CD4-positive, alpha-beta T cell treated with Interleukin-15 for 1 hour (primary cell): ENCODE results near the gene DNAJB8.

Source experiments
- DNase-seq: peaks from one replicate; pipeline ENCODE4 v3.0.0-alpha.2; 2020

DNAJB8 gene

DNA sequence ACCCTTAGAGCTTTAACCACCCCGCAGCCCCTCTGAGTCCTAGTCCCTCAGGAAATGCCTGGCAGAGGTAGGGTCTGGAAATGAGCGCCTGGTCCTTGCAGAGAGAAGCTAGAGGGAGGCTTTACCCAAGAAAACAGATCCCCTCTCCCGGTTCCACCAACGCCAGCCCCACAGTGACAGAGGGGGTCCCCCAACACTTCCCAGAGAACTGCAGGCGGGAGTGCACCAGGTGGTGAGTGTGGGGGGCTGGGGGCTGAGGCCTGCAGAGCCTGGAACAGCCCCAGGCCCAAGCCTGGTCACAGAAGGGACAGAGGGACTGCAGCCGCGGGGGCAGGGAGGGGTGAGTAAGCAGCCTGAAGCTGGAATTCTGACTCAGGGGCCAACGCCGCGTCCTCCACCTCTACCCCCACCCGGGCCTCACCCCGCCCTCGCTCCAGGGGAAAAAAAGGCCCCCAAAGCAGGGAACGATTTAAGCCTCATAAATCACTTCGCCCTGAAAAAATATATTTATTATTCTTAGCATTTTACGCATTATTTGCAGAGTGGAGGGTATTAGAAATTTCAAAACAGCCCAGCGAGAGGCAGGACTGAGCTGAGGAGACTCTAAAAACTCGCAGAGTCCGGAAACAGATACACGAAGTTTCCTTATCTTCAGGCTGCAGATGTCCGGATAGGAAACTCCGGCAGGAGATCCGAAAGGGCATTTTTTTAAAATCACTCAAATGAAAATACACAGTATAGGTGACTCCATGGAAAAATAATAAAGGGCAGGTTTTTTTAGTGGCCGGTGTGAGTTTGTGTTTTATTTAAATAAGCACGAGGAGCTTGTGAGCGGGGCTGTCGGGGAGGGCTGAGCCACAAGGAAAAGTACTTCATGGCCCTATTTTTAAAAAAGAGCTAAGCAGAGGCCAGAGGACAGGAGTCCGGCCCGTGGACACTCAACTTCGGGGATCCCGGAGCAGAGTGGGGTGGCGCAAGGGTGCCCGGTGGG lies 16.3 kb upstream of the DNAJB8 start:
- DNase-seq: no peak

DNA sequence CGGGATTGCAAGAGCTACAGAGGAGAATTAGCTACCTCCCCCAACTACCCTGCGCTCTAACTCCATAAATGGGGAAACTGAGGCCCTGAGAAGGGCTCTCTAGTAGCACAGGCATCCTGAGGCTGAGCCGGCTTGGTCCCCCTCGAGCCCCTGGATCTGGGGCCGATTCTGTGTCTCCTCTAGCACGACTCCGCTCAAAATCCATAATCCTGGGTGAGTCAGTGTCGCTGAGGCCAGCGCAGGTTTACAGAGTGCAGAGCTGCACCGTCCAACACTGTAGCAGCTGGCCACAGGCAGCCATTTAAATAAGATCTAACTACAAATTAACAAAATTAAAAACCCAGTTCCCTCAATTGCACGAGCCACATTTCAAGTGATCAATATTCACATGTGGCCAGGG lies 15.5 kb upstream of the DNAJB8 start:
- DNase-seq: no peak

DNA sequence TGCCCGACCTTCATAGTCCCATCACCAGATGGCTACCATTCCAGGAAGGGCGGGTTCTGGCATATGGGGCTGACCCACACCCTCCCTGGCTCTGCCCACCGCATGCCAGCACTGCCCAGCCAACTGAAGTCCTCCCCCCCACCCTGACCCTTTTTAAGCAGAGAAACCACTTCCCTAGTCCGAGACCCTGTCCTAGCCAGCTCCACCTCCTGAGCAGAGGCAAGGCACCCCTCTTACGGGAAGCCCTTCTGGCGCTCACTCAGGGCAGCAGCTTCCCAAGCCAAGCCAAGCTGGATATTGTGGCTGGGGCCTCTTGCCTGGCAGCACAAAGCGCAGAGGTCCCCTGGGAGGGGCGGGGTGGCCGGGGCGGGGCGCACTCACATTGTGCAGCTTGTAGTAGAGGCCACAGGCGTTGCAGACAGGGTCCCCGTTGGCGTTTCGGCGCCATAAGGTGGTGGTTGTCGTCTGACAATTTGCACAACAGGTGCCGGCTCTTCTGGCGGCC lies 14.8 kb upstream of the DNAJB8 start:
- no peak for DNase-seq

DNA sequence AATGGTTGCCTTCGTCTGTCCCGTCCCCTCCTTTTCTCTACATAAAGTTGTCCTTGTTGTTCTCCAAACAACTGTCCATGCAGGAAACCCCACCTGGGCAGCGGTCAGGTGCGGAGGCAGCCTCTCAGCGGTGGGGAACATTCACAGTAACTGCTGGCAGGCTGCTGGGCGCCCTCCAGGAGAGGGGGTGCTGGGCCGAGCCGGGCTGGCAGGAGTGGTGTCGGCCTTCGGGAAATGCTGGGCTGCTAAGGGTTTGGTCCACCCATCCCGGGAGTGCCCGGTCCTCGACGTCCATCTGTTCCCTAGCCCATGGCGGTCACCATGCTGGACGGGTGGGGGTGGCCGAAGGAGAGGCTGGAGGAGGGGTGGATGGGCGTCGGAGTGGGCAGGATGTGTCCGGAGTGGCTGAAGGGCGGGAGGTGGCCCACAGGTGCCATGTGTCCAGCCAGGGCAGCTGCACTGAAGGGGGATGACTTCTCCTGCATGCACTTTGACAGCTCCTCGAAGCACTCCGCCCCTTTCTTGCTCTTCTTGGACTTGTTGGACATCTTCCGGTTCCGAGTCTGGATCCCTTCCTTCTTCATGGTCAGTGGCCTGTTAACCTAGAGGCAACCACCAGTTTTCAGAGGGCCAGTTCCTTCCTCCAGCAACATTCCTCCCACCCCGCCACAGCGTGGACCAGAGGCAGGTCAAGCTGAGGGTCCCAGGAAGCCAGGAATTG lies 14.2 kb upstream of the DNAJB8 start:
- DNase-seq: no peak

DNA sequence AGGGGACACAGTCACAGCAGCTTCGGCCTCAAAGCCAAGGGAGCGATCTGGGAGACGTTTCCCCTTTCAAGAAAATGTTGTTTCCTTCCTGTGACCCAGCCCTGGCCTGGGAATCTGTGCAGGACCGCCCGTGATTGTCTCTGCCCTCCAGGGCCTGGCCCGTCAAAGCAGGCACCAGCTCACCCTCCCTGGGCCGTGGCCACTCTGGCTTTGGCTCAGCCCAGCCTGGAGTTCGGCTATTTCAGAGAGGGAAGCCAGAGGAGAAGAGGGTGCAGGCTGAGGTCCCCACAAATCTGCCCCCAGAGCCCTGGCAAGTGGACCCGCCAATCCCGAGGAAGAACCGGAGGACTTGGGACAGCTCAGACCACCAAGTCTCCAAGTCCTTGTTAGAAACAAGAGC lies 13.6 kb upstream of the DNAJB8 start:
- no peak for DNase-seq

DNA sequence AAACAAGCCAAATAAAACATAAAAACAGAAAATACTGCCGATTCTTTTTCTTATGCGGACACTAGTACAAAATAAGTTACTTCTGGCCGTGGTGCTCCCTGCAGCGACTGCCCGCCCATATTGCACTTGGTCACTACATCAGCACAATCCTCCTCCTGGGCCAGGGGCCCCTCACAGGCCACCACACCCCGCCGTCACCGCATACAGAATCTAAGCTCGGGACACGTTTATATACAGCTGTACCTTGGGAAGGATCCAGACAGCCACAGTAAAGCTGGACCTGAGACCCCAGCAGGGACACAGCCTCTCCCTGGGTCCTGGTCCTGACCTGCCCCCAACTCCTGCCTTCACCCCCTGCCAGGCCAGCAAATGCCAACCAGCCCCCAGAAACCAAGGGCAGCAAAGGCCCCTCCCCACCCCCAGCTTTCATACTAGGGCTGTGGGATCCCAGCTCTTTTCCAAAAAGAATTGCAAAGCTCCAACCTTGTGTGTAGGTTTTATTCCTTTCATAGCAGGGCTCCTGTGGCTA lies 12.9 kb upstream of the DNAJB8 start:
- DNase-seq: no peak

DNA sequence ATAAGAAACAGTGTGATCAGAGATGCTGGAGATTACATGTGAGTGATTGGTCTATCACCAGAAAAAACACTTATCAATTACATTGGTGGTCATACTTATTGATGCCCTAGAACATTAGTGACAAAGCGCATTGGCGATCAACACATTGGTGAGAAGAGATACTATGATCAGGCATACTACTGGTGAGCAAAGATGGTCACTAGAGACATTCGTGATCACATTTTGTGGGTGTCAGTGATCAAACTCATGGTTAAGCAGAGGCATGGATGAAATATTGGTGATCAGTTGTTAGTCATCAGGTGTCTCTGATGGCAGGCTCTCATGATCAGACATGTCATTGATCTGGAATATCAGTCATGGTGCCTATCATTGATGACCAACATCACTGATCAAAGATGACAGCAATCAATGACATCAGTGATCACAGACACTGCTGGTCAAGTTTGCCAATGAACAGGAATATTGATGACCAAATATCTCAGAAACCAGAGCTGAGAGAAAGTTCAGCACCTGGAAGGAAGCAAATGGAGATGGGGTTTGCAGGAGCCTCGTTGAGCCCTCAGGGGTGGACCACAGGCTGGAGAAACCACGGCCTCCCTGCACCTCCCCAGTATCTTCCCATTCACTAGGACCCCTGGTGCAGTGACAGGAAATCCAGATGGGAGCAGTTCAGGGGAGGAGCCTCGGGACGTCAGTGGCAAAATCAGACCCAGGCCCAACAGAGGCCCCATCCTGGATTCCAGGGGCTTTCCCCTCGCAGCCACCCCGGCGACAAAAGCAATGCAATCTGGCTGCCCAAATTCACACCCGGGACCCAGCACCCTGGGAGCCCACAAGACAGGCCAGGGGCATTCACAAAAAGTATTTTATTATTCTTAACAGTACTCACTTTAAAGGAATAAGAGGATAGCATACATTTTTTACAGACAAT lies 12.2 kb upstream of the DNAJB8 start:
- no peak for DNase-seq

DNA sequence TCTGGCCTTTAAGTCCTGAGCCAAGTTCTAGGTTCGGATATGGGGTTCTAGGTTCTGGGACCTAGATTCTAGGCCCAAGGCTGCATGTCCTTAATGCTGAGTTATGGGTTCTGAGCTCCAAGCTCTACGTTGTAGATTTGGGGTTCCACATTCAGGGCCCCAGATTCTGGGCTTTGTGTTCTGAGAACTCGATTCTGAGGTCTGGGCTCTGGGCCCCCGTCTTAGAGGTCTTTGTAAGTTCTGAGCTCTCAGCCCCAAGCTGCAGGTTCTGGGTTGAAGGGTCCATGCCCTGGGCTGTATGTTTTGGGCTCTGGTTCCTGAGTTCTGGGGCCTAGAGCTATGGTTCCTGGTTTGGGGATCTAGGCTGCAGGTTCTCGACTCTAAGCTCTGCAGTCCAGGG lies 10.0 kb upstream of the DNAJB8 start:
- no peak for DNase-seq

DNA sequence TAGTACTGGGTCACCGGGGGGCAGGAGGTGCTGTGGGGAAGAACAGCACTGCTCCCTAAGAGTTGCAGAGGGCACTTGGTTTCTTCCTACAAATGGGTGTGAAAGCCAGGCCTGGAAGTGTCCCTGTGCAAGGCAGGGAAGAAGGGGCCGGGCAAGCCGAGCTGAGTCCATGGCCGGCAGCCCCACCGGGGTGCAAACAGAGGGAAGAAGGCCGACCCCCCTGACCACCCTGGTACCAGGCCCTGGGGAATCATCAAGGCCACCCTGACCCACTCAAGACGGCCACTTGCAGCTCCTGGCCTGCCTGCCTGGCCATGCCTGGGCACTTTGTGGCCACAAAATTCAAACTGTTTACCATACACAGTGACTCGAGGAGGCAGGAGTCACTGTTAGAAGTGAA lies 8.7 kb upstream of the DNAJB8 start:
- DNase-seq: no peak

DNA sequence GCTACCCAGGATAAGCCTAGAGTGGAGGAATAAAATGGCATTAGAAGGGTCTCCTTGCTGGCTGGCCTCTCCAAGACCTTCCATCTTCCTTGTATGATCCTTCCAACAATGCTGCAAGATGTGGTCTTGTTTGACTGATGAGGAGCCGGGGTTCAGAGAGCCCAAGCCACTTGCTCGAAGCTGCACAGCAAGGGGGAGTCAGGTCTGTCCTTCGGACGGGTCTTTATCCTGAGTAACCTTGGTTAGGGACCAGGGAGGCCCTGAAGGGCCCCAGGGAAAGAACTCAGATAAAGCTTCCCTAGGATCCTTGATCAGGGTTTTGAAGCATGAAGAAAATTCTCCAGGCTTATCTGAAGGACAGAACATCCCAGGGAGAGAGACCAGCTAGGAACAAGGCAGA lies 7.0 kb upstream of the DNAJB8 start:
- DNase-seq: no peak

DNA sequence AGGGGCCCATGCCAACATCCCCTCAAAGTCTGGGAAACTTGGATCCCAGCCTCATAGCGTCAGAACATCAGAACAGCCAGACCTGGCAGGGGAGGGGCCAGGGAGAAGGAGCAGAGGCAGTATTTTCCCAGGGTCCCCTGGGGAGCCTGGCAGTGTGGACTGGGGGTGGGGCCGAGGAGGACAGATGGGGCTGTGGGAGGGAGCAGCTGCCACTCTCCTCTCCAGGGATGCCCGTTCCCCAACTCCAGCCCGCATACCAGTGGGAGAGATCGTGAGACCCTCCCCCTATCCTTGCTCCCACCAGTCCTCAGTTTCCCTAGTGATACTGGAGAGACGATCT lies 6.5 kb upstream of the DNAJB8 start:
- DNase-seq: no peak

DNA sequence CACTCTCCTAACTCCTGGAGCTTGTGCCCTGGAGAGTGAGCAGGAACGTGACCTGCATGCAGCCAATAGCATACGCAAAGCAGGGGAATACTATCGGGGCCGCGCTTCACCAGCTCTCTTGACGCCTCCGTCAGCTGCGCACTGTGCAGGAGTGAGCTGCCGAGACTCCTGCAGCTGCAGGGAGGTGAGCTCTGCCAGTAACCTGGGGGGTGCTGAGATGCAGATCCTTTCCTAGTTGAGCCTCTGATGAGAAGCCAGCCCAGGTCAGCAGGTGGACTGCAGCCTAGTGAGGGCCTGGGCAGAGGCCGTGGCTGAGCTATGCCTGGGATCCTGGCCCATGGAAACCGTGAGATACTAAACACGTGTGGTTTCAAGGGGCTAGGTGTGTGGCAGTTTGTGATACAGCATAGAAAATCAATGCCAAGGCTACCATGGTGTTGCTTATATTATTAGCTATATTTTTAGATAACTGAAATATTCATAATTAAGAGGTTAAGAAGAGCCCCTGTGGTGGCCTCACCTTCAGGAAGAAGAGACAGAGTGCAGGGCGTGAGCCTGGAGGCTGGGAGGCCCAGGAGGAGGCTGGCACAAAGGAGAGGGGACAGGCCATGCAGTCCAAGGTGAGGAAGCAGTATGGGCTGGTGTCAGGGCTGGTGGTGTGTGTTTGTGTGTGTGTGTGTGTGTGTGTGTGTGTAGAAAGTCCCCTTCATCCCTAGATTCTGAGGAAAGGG lies 5.9 kb upstream of the DNAJB8 start:
- no peak for DNase-seq

DNA sequence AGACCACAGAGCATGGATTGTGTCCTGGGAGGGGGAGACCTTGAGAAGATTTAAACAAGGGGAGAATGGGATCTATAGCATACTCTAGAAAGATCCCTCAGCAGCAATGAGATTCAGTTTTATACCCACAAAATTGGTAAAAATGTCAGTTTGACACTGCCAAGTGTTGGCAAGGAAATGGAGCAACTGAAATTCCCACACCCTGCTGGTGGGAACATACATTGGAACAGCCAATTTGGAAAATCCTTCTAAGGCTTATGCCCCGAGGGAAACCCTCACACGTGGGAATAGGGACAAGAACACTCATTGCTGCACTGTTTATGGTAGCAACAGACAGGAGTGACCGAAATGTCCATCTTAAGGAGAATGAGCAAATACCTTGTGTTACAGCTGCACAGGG lies 5.0 kb upstream of the DNAJB8 start:
- no peak for DNase-seq

DNA sequence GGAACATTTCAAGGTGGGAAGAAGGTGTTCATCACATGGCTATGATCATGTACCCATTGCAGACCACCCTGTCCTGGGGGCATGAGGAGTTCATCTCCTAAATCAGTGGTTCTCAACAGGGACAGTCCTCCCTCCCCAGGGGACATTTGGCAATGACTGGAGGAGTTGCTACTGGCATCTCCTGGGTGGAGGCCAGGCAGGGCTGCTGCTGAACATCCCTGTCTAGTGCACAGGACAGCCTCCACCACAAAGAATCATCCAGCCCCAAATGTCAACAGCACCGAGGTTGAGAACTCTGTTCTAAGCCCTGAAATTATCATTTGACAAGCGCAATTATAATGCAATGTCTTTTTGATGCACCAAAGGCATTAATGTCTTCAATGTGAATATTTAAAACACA lies 4.4 kb upstream of the DNAJB8 start:
- DNase-seq: no peak

DNA sequence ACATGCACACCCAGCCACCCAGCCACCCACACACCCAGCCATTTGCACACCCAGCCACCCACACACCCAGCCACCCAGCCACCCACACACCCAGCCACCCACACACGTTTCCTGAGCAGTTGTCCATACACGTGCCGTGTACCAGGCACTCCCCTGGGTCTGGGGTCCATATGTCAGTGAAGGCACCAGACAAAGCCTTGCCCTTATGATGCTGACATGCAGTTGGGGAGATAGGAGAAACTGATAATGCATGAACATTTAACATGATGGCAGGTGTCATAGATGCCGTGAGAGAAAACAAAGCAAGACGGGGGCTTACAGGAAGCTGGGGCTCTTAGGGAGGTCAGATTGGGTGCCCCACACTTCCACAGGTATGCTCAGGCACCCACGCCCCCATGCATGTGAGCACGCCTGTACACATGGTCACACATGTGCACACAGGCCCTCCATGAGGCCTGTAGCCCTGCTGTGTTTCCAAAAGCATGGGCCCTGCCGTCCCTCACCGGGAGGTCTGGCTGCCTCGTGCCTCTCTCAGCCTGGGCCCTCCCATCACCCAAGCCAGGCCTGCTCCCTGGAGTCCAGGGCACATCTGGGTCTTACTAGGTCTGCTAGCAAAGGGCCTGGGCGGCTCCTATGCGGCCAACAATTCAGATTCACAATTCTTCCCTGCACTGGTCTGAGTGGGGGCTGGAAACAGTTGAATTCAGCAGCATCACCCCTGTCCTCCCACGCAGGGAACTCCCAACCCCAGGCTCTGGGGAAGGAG lies 3.6 kb upstream of the DNAJB8 start:
- DNase-seq: no peak

DNA sequence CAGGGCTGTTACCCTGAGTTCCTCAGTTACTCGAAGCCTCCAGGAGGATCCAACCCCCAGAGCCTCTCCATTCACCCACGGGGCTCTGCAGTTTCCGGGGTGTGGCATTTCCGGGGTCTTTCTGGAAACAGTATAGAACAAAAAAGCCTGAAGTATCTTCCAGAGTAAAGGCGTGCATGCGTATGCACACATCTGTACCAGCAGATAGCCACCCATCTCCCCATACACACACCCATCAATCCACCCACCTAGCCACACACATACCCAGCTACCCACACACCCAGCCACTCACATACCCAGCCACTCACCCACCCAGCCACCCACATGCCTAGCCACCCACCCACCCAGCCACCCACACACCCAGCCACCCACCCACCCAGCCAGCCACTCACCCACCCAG lies 2.9 kb upstream of the DNAJB8 start:
- no peak for DNase-seq

DNA sequence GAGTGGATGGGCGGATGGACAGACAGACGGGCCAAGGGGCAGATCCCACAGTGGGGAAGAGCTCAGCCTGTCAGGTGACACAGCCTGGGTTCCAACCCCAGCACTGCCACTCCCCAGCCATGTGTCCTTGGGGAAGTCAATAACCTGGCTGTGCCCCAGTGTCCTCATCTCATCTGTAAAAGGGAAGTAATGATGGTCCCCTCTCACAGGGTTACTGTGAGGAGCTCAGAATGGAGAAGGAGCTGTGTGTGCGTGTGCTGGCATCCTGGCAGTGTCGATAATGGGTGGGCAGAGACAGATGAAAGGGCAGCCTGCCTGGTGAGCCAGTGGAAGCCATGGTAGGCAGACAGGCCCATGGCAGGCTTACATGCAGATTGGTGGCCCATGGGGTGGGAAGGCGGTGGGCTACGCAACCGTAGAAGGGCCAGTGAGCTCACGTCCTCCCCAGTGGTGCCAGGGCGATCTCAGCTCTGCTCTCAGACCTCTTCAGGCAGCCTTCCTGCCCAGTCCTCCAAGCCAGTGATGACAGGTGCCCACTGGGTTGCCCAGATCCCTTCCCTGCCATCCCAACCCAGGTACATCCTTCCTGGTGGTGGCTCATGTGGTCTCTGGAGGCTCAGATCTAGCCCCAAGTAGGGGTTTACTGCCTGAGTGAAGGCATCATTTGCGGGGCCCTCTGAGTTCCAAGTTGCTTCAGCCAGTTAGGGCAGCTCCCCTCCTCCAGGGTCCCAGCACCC lies 2.3 kb upstream of the DNAJB8 start:
- DNase-seq: no peak

DNA sequence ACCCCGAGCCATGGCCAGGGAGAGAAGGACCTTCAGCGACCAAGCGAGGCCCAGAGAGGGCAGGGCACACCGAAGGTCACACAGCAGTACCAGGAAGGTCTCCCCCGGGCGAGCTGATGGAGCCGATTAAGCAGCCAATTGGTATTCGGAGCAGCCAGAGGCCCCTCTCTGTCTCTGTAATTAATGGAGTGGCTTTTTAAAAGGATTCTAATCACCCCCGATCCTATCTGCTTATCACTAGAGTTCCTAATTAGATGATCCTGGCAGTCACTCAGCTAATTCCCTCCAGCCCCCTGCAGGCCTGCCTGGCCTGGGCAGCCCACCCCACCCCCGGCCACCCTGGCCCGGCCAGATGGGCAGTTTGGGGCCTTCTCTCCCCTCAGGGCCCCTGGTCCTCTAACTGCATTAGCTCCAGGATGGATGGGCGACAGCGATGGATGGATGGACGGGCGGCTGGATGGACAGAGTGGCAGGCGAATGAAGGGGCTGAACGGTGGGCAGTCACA lies 1.6 kb upstream of the DNAJB8 start:
- DNase-seq: no peak

DNA sequence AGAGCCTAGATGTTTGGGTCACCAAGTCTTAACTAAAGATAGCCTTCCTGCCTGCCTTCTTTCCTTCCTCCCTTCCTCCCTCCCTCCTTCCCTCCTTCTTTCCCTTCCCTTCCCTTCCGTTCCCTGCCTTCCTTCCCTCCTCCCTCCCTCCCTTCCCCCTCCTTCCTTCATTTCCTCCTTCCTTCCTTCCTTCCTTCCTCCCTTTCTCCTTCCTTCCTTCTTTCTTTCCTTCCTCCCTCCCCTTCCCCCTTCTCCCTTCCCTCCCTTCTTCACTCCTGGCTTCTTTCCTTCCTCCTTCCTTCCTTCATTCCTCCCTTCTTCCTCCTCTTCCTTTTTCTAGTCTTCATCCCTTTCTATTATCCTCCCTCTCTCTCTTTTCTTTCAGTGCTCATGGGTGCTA lies 2.0 kb downstream of the DNAJB8 start:
- no peak for DNase-seq

DNA sequence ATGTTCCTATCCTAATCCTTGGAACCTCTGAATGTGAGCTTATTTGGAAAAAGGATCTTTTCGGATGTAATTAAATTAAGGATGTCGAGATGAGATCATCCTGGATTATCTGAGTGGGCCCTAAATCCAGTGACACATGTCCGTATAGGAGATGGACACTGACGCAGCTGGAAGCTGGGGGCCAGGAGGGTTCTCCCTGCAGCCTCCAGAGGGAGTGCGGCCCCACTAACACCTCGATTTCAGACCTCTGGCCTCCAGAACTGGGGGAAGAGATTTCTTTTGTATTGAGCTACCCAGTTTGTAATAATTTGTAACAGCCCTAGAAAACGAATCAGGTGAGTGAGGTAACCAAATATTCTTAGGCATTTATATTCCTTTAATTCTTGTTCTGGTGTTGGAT lies 2.5 kb downstream of the DNAJB8 start:
- no peak for DNase-seq
